Breast epithelium (tissue), 3 donors: Measurements from ENCODE around the gene GAK.

Experiments used
- POLR2A ChIP-seq: fragments of 450-650 bp; IDR thresholded peaks from one replicate; pipeline ENCODE4 v1.6.1; 2016; ENCODE audit warnings: antibody characterized with exemption, mild to moderate bottlenecking, moderate library complexity
- POLR2AphosphoS5 ChIP-seq, 3 donors: sonication (generic); formaldehyde crosslinking; IDR thresholded peaks; one replicate each; pipeline ENCODE4 v1.6.1; 2017; ENCODE audit warnings: antibody characterized with exemption in 3 of 3
- TF ChIP-seq, protein P1 (sequence below), 3 donors: fragments of 450-650 bp; IDR thresholded peaks; one replicate each; pipeline ENCODE4 v1.5.1; 2016 to 2017; ENCODE audit warnings: antibody characterized with exemption in 3 of 3, mild to moderate bottlenecking in 3 of 3, moderate library complexity in 3 of 3

DNA sequence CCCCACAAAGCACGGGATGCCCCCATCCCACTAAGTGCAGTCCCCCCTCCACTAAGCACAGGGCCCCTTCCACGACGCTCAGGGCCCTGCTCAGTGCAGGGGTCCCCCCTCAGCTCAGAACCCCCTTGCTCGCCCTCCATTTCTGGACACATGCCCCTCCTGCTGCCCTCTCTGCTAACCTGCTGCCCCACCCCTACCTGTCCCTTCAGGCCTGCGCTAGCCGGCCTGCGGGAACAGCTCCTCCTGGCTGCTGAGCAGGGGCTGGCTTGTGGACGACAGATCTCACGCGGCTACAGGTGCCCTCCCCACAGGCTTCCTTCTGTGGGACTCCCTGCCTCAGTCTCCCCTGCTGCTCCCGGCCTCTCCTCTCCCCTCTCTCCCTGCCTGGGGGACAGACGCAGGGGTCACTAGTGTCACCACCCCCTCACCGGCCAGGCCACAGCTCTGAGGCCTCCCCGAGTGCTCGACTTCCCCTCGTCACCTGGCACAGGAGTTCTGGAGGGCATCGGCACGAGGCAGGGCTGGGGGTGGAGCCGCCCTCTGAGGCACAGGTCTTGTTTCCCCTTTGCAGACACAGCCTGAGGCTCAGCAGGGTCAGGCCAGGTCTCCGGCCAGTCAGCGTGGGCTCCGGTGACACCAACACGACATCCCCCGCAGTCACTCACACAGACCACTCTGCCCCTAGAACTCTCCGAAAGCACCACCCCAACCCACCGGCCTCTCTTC lies 21.6 kb downstream of the GAK start:
- TF ChIP-seq, protein P1, sequence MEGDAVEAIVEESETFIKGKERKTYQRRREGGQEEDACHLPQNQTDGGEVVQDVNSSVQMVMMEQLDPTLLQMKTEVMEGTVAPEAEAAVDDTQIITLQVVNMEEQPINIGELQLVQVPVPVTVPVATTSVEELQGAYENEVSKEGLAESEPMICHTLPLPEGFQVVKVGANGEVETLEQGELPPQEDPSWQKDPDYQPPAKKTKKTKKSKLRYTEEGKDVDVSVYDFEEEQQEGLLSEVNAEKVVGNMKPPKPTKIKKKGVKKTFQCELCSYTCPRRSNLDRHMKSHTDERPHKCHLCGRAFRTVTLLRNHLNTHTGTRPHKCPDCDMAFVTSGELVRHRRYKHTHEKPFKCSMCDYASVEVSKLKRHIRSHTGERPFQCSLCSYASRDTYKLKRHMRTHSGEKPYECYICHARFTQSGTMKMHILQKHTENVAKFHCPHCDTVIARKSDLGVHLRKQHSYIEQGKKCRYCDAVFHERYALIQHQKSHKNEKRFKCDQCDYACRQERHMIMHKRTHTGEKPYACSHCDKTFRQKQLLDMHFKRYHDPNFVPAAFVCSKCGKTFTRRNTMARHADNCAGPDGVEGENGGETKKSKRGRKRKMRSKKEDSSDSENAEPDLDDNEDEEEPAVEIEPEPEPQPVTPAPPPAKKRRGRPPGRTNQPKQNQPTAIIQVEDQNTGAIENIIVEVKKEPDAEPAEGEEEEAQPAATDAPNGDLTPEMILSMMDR (IDR thresholded peaks at IDR 0.05), result no peak
- TF ChIP-seq POLR2AphosphoS5 (IDR thresholded peaks at IDR 0.05) (no peak), POLR2A (no peak)
